Measurements from ENCODE around the gene SCYGR2.

DNA sequence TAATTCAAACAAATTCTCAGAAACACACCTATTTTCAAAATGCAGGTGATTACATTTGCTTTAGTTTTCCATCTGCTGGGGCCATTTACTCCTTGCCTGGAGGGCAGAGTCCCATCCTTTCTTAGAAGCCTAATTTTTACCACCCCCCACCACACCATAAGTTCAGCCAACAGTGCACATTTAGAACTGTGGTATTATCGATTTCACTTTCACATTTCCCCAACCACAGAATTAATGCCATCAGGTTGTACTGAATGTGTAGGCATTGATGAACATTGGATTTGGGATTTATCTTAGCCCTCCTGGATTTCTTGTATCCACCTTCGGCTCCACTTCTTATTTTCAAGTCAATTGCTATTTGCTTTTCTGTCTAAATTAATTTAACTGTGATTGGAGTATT is 11.4 kb downstream of the SCYGR2 start:
- TF ChIP-seq POLR2A (IDR thresholded peaks at IDR 0.05), result no peak
- TF ChIP-seq, protein P1, sequence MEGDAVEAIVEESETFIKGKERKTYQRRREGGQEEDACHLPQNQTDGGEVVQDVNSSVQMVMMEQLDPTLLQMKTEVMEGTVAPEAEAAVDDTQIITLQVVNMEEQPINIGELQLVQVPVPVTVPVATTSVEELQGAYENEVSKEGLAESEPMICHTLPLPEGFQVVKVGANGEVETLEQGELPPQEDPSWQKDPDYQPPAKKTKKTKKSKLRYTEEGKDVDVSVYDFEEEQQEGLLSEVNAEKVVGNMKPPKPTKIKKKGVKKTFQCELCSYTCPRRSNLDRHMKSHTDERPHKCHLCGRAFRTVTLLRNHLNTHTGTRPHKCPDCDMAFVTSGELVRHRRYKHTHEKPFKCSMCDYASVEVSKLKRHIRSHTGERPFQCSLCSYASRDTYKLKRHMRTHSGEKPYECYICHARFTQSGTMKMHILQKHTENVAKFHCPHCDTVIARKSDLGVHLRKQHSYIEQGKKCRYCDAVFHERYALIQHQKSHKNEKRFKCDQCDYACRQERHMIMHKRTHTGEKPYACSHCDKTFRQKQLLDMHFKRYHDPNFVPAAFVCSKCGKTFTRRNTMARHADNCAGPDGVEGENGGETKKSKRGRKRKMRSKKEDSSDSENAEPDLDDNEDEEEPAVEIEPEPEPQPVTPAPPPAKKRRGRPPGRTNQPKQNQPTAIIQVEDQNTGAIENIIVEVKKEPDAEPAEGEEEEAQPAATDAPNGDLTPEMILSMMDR (IDR thresholded peaks at IDR 0.05), result no peak

All from uterus (tissue), 2 donors.